HUES64 (cell line): ENCODE measurements around the gene HERPUD1.

Experiments
- H3K27ac ChIP-seq: 2 replicates; pipeline ENCODE4 v1.7.0; 2013; ENCODE audit warnings: low read depth, low read length, inconsistent platforms
- H3K27me3 ChIP-seq: 2 replicates; pipeline ENCODE4 v1.6.1; 2013; ENCODE audit warnings: mild to moderate bottlenecking, low read length; ENCODE audit not compliant: insufficient read depth
- H3K36me3 ChIP-seq: 2 replicates; pipeline ENCODE4 v1.6.1; 2013; ENCODE audit warnings: mild to moderate bottlenecking, low read length; ENCODE audit not compliant: insufficient read depth
- H3K4me1 ChIP-seq: 2 replicates; pipeline ENCODE4 v1.6.1; 2013; ENCODE audit warnings: mild to moderate bottlenecking, low read length, moderate library complexity; ENCODE audit not compliant: insufficient read depth
- H3K4me3 ChIP-seq: 2 replicates; pipeline ENCODE4 v1.5.1; 2013; ENCODE audit warnings: mild to moderate bottlenecking, low read length, moderate library complexity
- H3K9ac ChIP-seq: 2 replicates; pipeline ENCODE4 v1.6.1; 2013; ENCODE audit warnings: mild to moderate bottlenecking, low read depth, low read length
- H3K9me3 ChIP-seq: 2 replicates; pipeline ENCODE4 v1.6.1; 2013; ENCODE audit warnings: low read depth, low read length; ENCODE audit not compliant: insufficient read depth
- WGBS: fragments of 150-250, 120-280 bp; methylation state at CpG from one replicate; pipeline ENCODE4 v1.1.7; 2013; ENCODE audit warnings: missing lambda C conversion rate; 5-methylcytosine and 5-hydroxymethylcytosine counted together

Gene HERPUD1

DNA sequence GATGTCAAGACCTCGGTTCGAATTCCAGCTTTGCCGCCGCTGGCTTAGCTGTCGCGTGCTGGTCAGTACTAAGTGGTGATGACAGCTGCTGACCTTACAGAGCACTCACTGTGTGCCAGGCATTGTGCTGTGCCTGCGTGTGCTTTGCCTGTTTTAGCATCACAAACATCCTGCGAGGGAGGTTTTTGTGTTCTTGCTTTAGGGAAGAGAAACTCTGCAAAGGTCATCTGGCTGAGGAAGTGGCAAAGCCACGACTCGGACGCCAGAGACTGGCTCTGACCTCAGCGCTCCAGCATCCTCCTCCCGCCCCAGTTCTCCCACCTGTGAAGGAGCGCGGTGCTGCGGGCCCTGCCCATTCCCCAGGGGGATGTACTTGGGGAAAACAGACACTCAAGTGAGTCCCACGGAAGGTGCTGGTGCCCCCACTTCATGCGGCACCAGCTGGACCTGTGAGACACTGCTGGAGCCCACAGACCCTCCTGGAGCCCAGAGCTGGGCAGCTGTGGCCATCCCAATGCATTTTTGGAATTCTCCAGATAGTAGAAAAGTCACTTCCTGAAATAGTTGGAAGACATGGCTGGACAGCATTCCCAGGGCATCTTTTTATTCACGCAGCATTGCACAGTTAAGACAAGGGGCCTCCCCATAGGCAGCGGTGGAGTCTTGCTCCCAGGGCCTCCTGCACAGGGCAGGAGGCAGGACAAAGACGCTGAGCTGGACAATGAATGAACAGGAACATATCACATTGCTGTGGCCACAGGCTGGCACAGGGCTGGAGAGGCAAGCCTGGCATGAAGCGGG, 20.0 kb upstream of the HERPUD1 start:
- Histone ChIP-seq H3K27ac (no peak overlapping the region), H3K9ac (no peak overlapping the region), H3K4me1 (peaks cover 8% of the 10 kb centered on the region), H3K36me3 (no peaks in the 10 kb centered on the region), H3K9me3 (no peaks in the 10 kb centered on the region), H3K27me3 (no peaks in the 10 kb centered on the region), H3K4me3 (no peak overlapping the region)
- WGBS, result 76% methylated on average over 22 of the region's 22 CpGs

DNA sequence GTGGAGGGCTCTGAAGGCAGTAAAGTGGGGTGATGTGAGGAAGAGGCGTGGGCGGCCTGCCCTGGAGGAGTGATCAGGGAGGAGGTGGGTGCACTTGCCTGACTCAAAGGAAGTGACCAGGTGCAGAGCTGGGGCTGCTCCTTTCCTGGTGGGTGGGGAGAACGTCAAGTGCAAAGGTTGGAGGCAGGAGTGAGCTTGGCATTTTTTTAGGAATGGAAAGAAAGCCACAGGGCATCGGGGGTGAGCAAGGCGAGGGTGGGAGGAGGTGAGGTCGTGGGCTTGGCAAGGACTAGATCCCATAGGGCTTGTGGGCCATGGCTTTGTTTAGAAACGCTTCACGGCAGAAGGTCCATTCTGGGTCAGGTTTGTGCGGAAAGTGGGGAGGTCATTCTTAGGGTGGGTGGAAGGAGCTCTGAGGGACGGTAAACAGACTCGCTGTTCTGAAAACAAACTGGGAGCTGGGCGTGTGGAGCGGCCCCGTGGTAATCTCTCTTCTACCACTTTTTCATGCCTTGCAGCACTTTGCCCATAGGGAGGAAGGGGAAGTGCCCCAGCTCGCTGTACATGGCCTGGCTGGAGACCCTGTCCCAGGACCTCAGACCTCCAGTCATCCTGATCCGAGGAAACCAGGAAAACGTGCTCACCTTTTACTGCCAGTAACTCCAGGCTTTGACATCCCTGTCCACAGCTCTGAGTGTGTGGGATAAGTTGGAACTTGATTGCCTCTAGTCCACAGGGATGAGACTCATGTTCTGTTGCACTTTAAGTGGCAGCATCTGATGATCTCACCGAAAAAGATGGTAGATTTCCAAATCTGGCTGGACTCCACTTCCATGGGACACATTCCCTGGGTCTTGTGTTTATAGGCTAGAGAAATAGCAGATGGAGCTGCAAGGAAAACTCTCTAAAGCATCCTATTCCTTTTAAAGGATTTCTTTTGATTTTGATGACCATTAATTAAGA, 18.9 kb upstream of the HERPUD1 start:
- 93% methylated on average over 18 of the region's 18 CpGs for WGBS
- H3K4me1 ChIP-seq, result peaks cover 8% of the 10 kb centered on the region

DNA sequence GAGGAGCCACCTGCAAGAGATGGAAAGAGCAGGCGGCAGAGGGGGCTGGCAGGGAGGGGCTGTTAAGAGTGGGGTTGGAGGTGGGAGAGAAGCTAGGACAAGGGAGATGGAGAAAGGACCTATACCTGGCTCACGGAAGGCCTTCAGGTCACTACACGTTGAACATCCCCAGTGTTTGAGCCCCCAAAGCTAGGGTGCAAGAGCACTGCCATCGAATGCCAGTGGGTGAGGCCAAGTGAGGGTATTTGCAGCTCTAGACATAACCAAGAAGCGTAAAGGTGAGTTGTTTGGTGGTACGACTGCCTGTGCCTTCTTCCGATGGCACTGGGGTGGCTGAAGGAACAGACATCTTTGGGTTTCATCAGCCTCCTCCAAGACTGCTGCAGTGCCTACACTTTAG, 17.0 kb upstream of the HERPUD1 start:
- H3K4me1 ChIP-seq, result peaks cover 8% of the 10 kb centered on the region
- no peaks in the 10 kb centered on the region for H3K27me3 ChIP-seq
- H3K36me3 ChIP-seq, result no peaks in the 10 kb centered on the region
- H3K9ac ChIP-seq, result no peak overlapping the region
- WGBS, result 80% methylated on average over 7 of the region's 7 CpGs
- H3K4me3 ChIP-seq, result no peak overlapping the region
- H3K9me3 ChIP-seq, result no peaks in the 10 kb centered on the region
- no peak overlapping the region for H3K27ac ChIP-seq

More for the DNA sequence above, 18.9 kb upstream of the HERPUD1 start:
- Histone ChIP-seq H3K27me3 (no peaks in the 10 kb centered on the region), H3K27ac (no peak overlapping the region), H3K4me3 (no peak overlapping the region), H3K36me3 (no peaks in the 10 kb centered on the region), H3K9me3 (no peaks in the 10 kb centered on the region), H3K9ac (no peak overlapping the region)

DNA sequence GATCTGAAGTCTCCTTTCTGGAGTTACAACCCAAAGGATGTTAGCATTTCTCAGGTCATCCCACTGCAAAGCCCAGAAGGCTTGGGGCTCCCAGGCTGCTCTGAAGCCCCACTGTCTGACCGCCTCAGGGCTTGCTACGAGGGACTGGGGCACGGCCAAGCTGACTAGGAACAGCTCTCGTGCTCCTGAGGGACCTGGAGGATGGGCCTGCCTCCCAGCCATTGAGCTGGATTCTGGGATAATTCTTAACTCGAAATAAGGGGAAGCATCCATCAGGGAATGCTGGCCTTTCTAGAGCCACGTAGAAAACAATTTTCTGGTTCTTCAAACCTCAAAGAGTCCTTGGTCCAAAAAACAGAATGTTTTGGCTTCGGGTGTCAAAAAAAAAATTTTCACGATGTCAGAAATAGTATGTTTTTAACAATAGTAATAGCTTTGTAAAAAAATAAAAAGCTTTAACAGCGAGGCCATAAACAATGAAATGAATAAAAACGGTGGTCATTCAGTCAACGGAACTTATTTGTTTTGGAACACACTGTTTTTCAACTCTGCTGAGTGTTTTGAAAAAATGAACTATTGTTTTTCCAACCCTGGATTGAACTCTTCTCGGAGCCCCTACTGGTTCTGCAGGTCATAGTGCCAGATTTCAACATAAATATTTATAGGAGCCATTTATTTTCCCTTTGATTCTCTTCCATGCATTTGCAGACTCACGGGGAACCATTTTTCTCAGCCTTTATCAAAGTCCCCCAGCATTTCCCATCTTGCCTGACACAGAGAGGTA, 16.4 kb upstream of the HERPUD1 start:
- Histone ChIP-seq H3K9me3 (no peaks in the 10 kb centered on the region), H3K4me3 (no peak overlapping the region), H3K4me1 (peaks cover 8% of the 10 kb centered on the region), H3K36me3 (no peaks in the 10 kb centered on the region), H3K9ac (no peak overlapping the region), H3K27ac (no peak overlapping the region), H3K27me3 (no peaks in the 10 kb centered on the region)
- 93% methylated on average over 13 of the region's 13 CpGs for WGBS

DNA sequence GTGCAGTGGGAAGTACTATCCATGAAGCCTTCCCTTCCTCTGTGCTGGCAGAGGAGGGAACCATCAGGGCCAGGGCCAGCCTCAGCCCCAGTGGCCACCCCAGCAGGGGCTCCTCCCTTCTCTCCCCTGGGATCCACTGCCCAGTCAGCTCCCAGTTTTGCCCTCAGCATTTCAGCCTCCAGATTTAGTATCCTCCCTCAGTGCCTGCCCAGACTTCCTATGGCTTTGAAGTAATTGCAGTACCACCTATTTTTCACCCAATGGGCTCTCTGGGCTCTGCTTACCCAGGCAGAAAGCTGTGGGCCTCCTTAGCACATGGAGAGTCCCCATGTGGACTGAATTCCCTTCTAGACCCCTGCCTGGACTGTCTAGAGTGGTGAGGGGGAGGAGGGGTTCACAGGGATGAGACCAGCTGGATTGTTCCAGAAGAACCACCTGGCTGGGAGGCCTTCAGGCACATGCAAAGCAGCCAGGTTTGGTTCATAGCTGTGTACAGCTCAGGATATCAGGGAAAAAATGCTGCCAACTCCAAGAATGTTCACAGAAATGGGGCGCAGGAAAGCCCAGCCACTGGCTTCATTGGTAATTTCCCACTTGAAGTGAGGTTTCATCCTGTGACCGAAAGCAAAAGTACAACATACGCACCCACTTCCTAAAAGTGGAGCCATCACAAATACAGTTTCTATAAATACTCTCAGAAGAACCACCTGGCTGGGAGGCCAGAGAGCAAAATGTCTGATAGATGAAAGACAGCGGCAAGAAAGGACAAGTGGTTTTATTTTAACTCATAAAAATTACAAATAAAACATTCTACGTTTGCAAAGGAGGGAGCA, 15.2 kb upstream of the HERPUD1 start:
- peaks cover under 1% of the 10 kb centered on the region; the same call in 1 of the 2 replicates for H3K4me1 ChIP-seq
- H3K4me3 ChIP-seq, result no peak overlapping the region
- H3K9ac ChIP-seq, result no peak overlapping the region
- WGBS, result 93% methylated on average over 3 of the region's 5 CpGs
- H3K27me3 ChIP-seq, result no peaks in the 10 kb centered on the region
- no peak overlapping the region for H3K27ac ChIP-seq
- H3K9me3 ChIP-seq, result no peaks in the 10 kb centered on the region
- H3K36me3 ChIP-seq, result no peaks in the 10 kb centered on the region

DNA sequence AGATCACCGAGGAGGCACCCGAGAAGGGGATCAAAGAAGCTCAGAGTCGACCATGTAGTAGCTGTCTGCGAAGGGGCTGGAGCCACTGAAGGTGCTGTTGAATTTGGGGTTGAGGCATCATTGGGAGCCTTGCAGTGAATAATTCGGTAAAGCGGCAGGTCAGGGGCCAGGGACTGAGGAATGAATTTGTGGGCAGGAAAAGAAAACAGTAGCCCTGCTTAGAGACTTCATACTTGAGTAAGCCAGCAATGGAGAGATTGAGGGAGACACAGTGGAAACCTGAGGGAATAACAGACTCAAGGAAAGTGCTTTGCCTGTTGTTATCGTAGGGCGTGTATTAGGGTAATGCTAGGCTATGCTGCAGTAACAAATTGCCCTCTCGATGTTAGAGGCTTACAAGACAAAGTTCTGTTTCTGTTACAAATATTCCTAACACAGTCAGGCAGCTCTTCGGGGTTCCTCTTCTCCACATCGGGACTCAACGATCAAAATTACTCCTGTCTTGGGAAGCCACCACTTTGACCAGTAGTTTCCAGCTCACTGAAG, 13.4 kb upstream of the HERPUD1 start:
- Histone ChIP-seq H3K9me3 (no peaks in the 10 kb centered on the region), H3K36me3 (no peaks in the 10 kb centered on the region), H3K27ac (no peak overlapping the region), H3K9ac (no peak overlapping the region), H3K4me1 (no peaks in the 10 kb centered on the region), H3K4me3 (no peak overlapping the region), H3K27me3 (no peaks in the 10 kb centered on the region)
- 93% methylated on average over 12 of the region's 12 CpGs for whole genome bisulfite sequencing

DNA sequence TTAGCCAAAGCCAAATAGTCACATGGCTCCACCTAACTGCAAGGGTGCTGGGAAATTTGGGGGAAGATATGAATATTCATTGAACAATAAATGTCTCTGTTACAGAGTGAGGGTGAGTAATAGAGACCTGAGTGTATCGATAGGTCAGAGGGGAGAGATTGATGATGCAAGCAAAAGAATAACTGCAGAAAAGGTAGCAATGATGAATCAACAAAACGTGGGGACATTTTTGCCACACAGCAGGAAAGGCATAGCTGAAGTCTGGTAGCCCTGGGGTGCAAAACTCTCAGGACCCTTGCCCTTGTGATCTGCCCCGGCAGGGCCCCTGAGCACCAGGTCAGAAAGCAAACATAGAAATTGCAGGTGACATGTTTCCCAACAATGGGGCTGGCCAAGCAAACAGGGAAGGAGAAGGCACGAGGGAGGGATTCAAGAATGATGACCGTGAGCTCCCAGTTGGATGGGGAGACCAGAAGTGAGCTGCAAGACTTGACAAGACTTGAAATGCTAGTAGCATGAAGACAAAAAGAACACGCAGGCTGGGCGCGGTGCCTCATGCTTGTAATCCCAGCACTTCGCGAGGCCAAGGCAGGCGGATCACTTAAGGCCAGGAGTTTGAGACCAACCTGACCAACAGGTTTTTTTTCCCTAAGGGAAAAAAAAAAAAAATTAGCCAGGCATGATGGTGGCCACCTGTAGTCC, 12.7 kb upstream of the HERPUD1 start:
- Histone ChIP-seq H3K27ac (no peak overlapping the region), H3K27me3 (no peaks in the 10 kb centered on the region), H3K4me3 (no peak overlapping the region), H3K9ac (no peak overlapping the region), H3K36me3 (no peaks in the 10 kb centered on the region), H3K4me1 (no peaks in the 10 kb centered on the region), H3K9me3 (no peaks in the 10 kb centered on the region)
- WGBS, result 91% methylated on average over 11 of the region's 11 CpGs

DNA sequence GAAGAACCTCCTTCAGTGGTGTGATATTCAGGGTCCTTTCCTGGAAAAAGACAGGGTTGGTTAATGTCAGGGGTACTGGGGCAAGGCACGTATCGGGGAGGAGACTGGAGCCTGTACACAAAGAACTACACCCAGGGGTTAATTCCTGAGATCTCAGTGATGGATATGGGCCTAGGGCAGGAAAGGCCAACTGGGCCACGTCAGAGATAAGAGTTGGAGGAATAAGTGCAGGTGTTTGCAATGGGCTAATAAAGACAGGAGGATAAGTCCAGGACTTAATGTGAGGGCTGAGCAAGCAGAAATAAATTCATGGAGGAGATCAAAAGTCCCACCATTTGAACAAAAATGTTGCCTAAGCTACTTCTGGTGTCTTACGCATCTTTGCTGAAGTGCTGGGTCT, 10.4 kb upstream of the HERPUD1 start:
- Histone ChIP-seq H3K27ac (no peak overlapping the region), H3K27me3 (no peaks in the 10 kb centered on the region), H3K9me3 (no peaks in the 10 kb centered on the region), H3K9ac (no peak overlapping the region), H3K36me3 (no peaks in the 10 kb centered on the region), H3K4me1 (no peaks in the 10 kb centered on the region), H3K4me3 (no peak overlapping the region)
- WGBS, result 91% methylated on average over 4 of the region's 4 CpGs

DNA sequence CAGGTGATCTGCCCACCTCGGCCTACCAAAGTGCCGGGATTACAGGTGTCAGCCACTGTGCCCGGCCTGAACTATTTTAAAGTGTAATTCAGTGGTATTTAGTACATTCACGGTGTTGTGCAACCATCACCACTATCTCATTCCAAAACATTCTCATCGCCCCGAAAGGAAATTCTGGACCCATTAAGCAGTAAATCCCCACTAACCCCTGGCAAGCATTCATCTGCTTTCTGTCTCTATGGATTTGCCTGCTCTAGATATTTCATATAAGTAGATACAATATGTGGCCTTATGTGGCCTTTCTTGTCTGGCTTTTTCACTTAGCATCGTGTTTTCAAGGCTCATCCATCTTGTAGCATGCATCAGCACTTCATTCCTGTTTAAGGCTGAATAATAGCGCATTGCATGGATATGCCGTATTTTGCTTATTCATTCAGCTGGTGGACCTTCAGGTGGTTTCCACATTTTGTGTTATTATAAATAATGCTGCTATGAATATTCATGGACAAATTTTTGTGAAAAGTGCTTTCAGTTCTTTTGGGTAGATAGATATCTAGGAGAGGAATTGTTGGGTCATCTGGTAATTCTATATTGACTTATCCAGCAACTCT, 8.4 kb upstream of the HERPUD1 start:
- H3K27me3 ChIP-seq, result no peaks in the 10 kb centered on the region
- no peak overlapping the region for H3K9ac ChIP-seq
- no peak overlapping the region for H3K4me3 ChIP-seq
- H3K4me1 ChIP-seq, result no peaks in the 10 kb centered on the region
- H3K9me3 ChIP-seq, result no peaks in the 10 kb centered on the region
- H3K36me3 ChIP-seq, result no peaks in the 10 kb centered on the region
- 94% methylated on average over 9 of the region's 9 CpGs for WGBS
- no peak overlapping the region for H3K27ac ChIP-seq
